H1 (cell line): ENCODE measurements around the gene ZNF550. TPM values are rescaled to one million over a fixed set of nuclear protein-coding genes. Genes with fewer than 3 reads are reported as not detected.

Experiments
- CTCF ChIA-PET: fragments of 300-600 bp; sonication (Branson Sonifier 250); formaldehyde crosslinking; loops from one replicate; lab custom pipeline; 2021; ENCODE audit not compliant: partially characterized antibody; lab: Charles Lee
- POLR2A ChIA-PET: fragments of 300-600 bp; sonication (Branson Sonifier 250); formaldehyde crosslinking; loops from one replicate; lab custom pipeline; 2021; ENCODE audit warnings: inconsistent platforms; ENCODE audit not compliant: partially characterized antibody; lab: Charles Lee
- DNase-seq, 2 experiments: peaks; one replicate each; pipeline versions ENCODE4 v3.0.0 to v3.0.0-alpha.2; 2010 to 2022; ENCODE audit warnings: low spot score in 2 of 2, low read depth in 1 of 2, mixed read lengths in 1 of 2
- FAIRE-seq: peaks from 2 replicates; lab custom pipeline; 2011; peaks lifted over from hg19 to GRCh38; lab: Jason Lieb, UNC
- H2AFZ ChIP-seq: 2 replicates; pipeline ENCODE4 v1.8.1; 2012; ENCODE audit warnings: low read length, inconsistent platforms
- H2AK5ac ChIP-seq: 2 replicates; pipeline ENCODE4 v1.6.1; 2013; ENCODE audit warnings: low read depth, low read length
- H2BK120ac ChIP-seq: replicated peaks from 2 replicates; pipeline ENCODE3; 2013; ENCODE audit warnings: low read depth, low read length, inconsistent platforms
- H2BK12ac ChIP-seq: 2 replicates; pipeline ENCODE4 v1.6.1; 2013; ENCODE audit warnings: low read depth, low read length
- H2BK15ac ChIP-seq: 2 replicates; pipeline ENCODE4 v1.6.1; 2013; ENCODE audit warnings: low read length
- H2BK20ac ChIP-seq: 2 replicates; pipeline ENCODE4 v1.6.1; 2013; ENCODE audit warnings: low read length
- H2BK5ac ChIP-seq: 2 replicates; pipeline ENCODE4 v1.6.1; 2013; ENCODE audit warnings: low read depth, low read length
- H3K14ac ChIP-seq: 2 replicates; pipeline ENCODE4 v1.6.1; 2013; ENCODE audit warnings: inconsistent platforms; ENCODE audit not compliant: insufficient read length
- H3K18ac ChIP-seq: 2 replicates; pipeline ENCODE4 v1.6.1; 2013; ENCODE audit warnings: low read length; ENCODE audit errors: extremely low read depth
- H3K23ac ChIP-seq: 2 replicates; pipeline ENCODE4 v1.6.1; 2013; ENCODE audit warnings: inconsistent platforms; ENCODE audit not compliant: insufficient read length
- H3K23me2 ChIP-seq: 2 replicates; pipeline ENCODE4 v1.6.1; 2013; ENCODE audit warnings: low read depth, low read length
- H3K27ac ChIP-seq: 2 replicates; pipeline ENCODE4 v1.6.1; 2011; ENCODE audit warnings: low read depth, low read length, inconsistent platforms
- H3K27me3 ChIP-seq, 4 experiments: replicated peaks in 1 of 4; 1 replicate in 1 of 4; 2 replicates in 3 of 4; pipeline versions ENCODE4 v1.6.1 to v1.8.1; 2011 to 2013; ENCODE audit warnings: low read length in 3 of 4, mild to moderate bottlenecking in 3 of 4, inconsistent platforms in 2 of 4, mixed read lengths in 2 of 4, moderate library complexity in 1 of 4; ENCODE audit not compliant: control insufficient read depth in 3 of 4, insufficient read depth in 3 of 4; ENCODE audit errors: extremely low read depth in 1 of 4
- H3K36me3 ChIP-seq, 4 experiments: 2 replicates each; pipeline versions ENCODE4 v1.6.1 to v1.8.1; 2011 to 2013; ENCODE audit warnings: mild to moderate bottlenecking in 4 of 4, low read length in 3 of 4, moderate library complexity in 2 of 4, control low read depth in 1 of 4, inconsistent platforms in 1 of 4; ENCODE audit not compliant: insufficient read depth in 4 of 4, control insufficient read depth in 2 of 4
- H3K4ac ChIP-seq: replicated peaks from 2 replicates; pipeline ENCODE3; 2013; ENCODE audit warnings: low read length, low read depth, mixed read lengths, inconsistent platforms; ENCODE audit not compliant: insufficient read length
- H3K4me1 ChIP-seq, 4 experiments: replicated peaks in 1 of 4; 1 replicate in 1 of 4; 2 replicates in 3 of 4; pipeline versions ENCODE4 v1.6.1 to v1.8.1; 2011 to 2013; ENCODE audit warnings: low read length in 3 of 4, inconsistent platforms in 2 of 4, mixed read lengths in 1 of 4; ENCODE audit not compliant: insufficient read depth in 4 of 4, control insufficient read depth in 3 of 4
- H3K4me2 ChIP-seq, 2 experiments: 2 replicates each; pipeline versions ENCODE4 v1.6.1 to v1.8.1; 2011 to 2013; ENCODE audit warnings: low read depth in 2 of 2, low read length in 2 of 2, control low read depth in 1 of 2, inconsistent platforms in 1 of 2, mild to moderate bottlenecking in 1 of 2; ENCODE audit not compliant: insufficient read depth in 1 of 2
- H3K4me3 ChIP-seq, 4 experiments: fragments of 200-600, 300-600 bp in 1 of 4; sonication (generic), shearing (Covaris generic), sonication (Bioruptor Twin) in 1 of 4; 2 replicates each; pipeline versions ENCODE4 v1.5.1 to v1.8.1; 2011 to 2016; ENCODE audit warnings: low read length in 4 of 4, low read depth in 3 of 4, control low read depth in 2 of 4, inconsistent platforms in 2 of 4, mild to moderate bottlenecking in 2 of 4, mixed read lengths in 1 of 4, moderate library complexity in 1 of 4; ENCODE audit not compliant: insufficient read depth in 2 of 4; ENCODE audit errors: extremely low read depth in 1 of 4
- H3K56ac ChIP-seq: replicated peaks from 2 replicates; pipeline ENCODE3; 2013; ENCODE audit warnings: low read depth, mild to moderate bottlenecking, mixed read lengths, low read length, inconsistent platforms; ENCODE audit not compliant: insufficient read length
- H3K79me1 ChIP-seq: 2 replicates; pipeline ENCODE4 v1.6.1; 2013; ENCODE audit warnings: low read depth, low read length, control low read depth
- H3K79me2 ChIP-seq, 2 experiments: 2 replicates each; pipeline versions ENCODE4 v1.6.1 to v1.8.1; 2012 to 2013; ENCODE audit warnings: low read length in 2 of 2, mild to moderate bottlenecking in 2 of 2, inconsistent platforms in 1 of 2; ENCODE audit not compliant: insufficient read depth in 2 of 2, control insufficient read depth in 1 of 2
- H3K9ac ChIP-seq, 4 experiments: replicated peaks in 1 of 4; 1 replicate in 1 of 4; 2 replicates in 3 of 4; pipeline versions ENCODE4 v1.6.1 to v1.8.1; 2011 to 2013; ENCODE audit warnings: low read depth in 3 of 4, low read length in 3 of 4, control low read depth in 2 of 4, mild to moderate bottlenecking in 2 of 4, moderate library complexity in 2 of 4, inconsistent platforms in 1 of 4; ENCODE audit errors: extremely low read depth in 1 of 4
- H3K9me3 ChIP-seq, 2 experiments: 2 replicates each; pipeline versions ENCODE4 v1.6.1 to v1.8.1; 2012 to 2013; ENCODE audit warnings: mild to moderate bottlenecking in 2 of 2, moderate library complexity in 2 of 2, control low read depth in 1 of 2, inconsistent platforms in 1 of 2, low read depth in 1 of 2, low read length in 1 of 2, mixed read lengths in 1 of 2; ENCODE audit not compliant: insufficient read depth in 2 of 2
- H4K20me1 ChIP-seq, 2 experiments: replicated peaks in 1 of 2; 2 replicates each; pipeline versions ENCODE3 to v1.8.1; 2011 to 2013; ENCODE audit warnings: inconsistent platforms in 2 of 2, low read length in 2 of 2, mild to moderate bottlenecking in 1 of 2; ENCODE audit not compliant: insufficient read depth in 2 of 2, control insufficient read depth in 1 of 2
- H4K5ac ChIP-seq: 2 replicates; pipeline ENCODE4 v1.6.1; 2013; ENCODE audit warnings: low read length, low read depth, mixed read lengths, inconsistent platforms; ENCODE audit not compliant: insufficient read length
- H4K8ac ChIP-seq: 2 replicates; pipeline ENCODE4 v1.8.0; 2013; ENCODE audit warnings: mild to moderate bottlenecking, moderate library complexity, low read length, inconsistent platforms; ENCODE audit not compliant: insufficient read depth; ENCODE audit errors: extremely low read depth
- H4K91ac ChIP-seq: replicated peaks from 2 replicates; pipeline ENCODE3; 2013; ENCODE audit warnings: low read length, mixed read lengths, inconsistent platforms; ENCODE audit not compliant: insufficient read length
- GABPA ChIP-seq: IDR thresholded peaks from 2 replicates; pipeline ENCODE4 v1.6.1; 2011; ENCODE audit warnings: mild to moderate bottlenecking, low read length, moderate library complexity, borderline replicate concordance; ENCODE audit not compliant: insufficient read depth
- RNF2 ChIP-seq: fragments of 200-900, 300-1000 bp; sonication (generic); IDR thresholded peaks from 2 replicates; pipeline ENCODE4 v1.7.1; 2016; ENCODE audit warnings: borderline replicate concordance, low read depth, mild to moderate bottlenecking, antibody characterized with exemption, low read length; ENCODE audit not compliant: poor library complexity, severe bottlenecking; ENCODE audit errors: missing control alignments
- SP1 ChIP-seq: IDR thresholded peaks from 2 replicates; pipeline ENCODE4 v1.6.1; 2011; ENCODE audit warnings: low read depth, low read length
- ZNF274 ChIP-seq: IDR thresholded peaks from 2 replicates; pipeline ENCODE4 v1.7.0; 2012; ENCODE audit warnings: low read length, borderline replicate concordance; ENCODE audit errors: extremely low read depth
- WGBS, 2 experiments: shearing (Covaris generic) in 1 of 2; methylation state at CpG; one replicate each; pipeline versions ENCODE4 v1.1.6 to v1.1.7; 2013 to 2015; ENCODE audit warnings: low lambda C conversion rate in 2 of 2, mixed read lengths in 2 of 2, inconsistent platforms in 1 of 2, low coverage in 1 of 2, missing lambda C conversion rate in 1 of 2; ENCODE audit not compliant: insufficient replicate concordance in 2 of 2, insufficient coverage in 1 of 2, insufficient read length in 1 of 2; ENCODE audit errors: extremely low coverage in 1 of 2, missing lambda C conversion rate in 1 of 2; 5-methylcytosine and 5-hydroxymethylcytosine counted together
- polyA plus RNA-seq, 7 experiments: library from polyadenylated mRNA; depleted of rRNA in 3 of 7; stranded (reverse) in 5 of 7; unstranded in 2 of 7; fragments of >200 nt in 5 of 7; fragments of 200-250 nt in 2 of 7; gene quantifications; 1 replicate in 5 of 7; 2 replicates in 1 of 7; 4 replicates in 1 of 7; pipeline versions ENCODE4 v1.2.1 to v1.2.3, GENCODE V29; 2011 to 2013; ENCODE audit warnings: missing spikeins in 2 of 7, mixed read lengths in 2 of 7
- total RNA-seq: library from RNA; stranded (reverse); fragmentation: NEBNext Ultra II Directional; extraction: Animal tissue kit (Norgen Biotek cat#: 25700); gene quantifications from 2 replicates; pipeline ENCODE4 v1.2.1, GENCODE V29; 2021

ZNF550 gene
- total and polyA plus RNA-seq, 2 of the 8 experiments (the other 6 are each of a cell fraction or from before 2014, with no cell fraction given), result 4.5 to 10.7 TPM

DNA sequence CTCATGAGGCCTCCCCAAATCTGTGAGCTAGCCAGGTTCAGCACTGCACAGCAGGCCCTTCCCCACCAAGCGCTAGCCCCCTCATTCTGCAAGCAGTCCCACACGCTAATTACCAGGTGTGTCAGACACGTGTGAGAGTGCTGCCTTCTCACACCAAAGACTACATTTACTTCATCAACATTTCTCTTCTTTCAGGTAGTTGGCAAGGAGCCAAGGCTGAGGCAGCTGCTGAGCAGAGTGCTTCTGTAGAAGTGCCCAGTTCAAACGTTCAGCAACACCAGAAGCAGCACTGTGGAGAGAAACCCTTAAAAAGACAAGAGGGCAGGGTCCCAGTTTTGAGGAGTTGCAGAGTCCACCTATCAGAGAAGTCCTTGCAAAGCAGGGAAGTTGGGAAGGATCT, 53.5 kb downstream of the ZNF550 start:
- Histone ChIP-seq H4K8ac (no peak overlapping the region), H3K18ac (no peak overlapping the region), H3K4me3 (no peak overlapping the region), H3K36me3 (peaks cover 16 to 36% (median 24%) of the 10 kb centered on the region in 4 experiments; a peak in 7 of 8 replicates), H2BK12ac (no peak overlapping the region), H3K9me3 (no peaks in the 10 kb centered on the region; a peak in 1 of 4 replicates), H3K27me3 (no peaks in the 10 kb centered on the region), H2BK20ac (no peak overlapping the region), H4K91ac (no peak overlapping the region), H3K23me2 (no peaks in the 10 kb centered on the region), H3K27ac (no peak overlapping the region), H3K4me1 (no peaks in the 10 kb centered on the region), H2AK5ac (no peak overlapping the region), H3K4ac (no peak overlapping the region), H2AFZ (no peak overlapping the region), H3K79me1 (peaks cover 2% of the 10 kb centered on the region; the same call in 1 of the 2 replicates), H3K79me2 (peaks cover 3 to 16% of the 10 kb centered on the region in 2 experiments; a peak in 3 of 4 replicates), H3K9ac (no peak overlapping the region), H4K20me1 (no peaks in the 10 kb centered on the region), H2BK5ac (no peak overlapping the region), H4K5ac (no peak overlapping the region), H3K23ac (no peak overlapping the region), H2BK15ac (no peak overlapping the region), H3K56ac (no peak overlapping the region), H3K4me2 (no peak overlapping the region), H2BK120ac (no peak overlapping the region), H3K14ac (no peak overlapping the region)
- CTCF ChIA-PET, result no interaction called here
- POLR2A ChIA-PET, result no interaction called here
- FAIRE-seq (no peak), DNase-seq (no peak)
- WGBS, 2 experiments, result 89% methylated on average over 4 of the region's 4 CpGs; no CpG with 5 or more reads in 1 of the 2 experiments
- TF ChIP-seq ZNF274 (no peak), GABPA (no peak), RNF2 (no peak), SP1 (no peak)
